HUDEP-2 (cell line): Measurements from ENCODE around the gene PTS.

Experiments used
- DNase-seq, 76 experiments: peaks; one replicate each; lab custom pipeline; 2025; ENCODE audit not compliant: unreplicated experiment in 76 of 76; lab: John Stamatoyannopoulos, UW

Gene PTS

GRCh38 chr11:112221274-112221835, 4.9 kb upstream of the PTS start:
- no peak for DNase-seq

DNA sequence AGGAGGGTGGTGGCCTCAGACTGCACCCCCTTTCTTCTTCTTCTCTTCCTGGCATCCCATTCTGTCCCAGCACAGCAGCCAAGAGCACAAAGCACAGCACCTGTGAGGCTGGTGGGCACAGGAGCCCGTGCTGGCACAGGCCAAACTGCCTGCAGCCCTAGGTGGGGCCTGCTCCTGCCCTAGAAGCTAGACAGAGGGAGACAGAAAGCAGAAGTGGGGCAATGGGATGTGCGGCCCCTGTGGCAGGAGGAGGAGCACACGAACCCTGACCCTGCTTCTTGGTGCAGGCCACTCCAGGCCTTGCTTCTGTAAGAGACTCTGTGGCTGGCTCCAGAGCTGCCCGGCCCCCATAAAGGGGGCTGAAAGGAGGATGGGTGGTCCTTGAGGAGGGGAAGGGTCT, 3.9 kb upstream of the PTS start:
- DNase-seq, result no peak

DNA sequence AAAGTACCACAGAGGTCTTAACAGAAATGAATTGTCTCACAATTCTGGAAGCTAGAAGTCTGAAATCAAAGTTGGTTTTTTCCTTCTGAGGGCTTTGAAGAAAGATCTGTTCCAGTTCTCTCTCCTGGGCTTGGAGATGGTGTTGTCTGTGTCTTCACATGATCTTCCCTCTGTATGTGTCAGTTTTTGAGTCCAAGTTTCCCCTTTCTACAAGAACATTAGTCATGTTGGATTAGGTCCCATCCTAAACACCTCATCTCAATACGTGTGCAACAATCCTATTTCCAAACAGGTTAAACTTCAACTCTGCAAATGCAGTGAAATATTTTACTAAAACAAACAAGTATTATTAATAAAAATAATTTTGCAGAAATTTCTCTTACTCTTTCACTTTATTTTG, 3.1 kb upstream of the PTS start:
- no peak for DNase-seq

DNA sequence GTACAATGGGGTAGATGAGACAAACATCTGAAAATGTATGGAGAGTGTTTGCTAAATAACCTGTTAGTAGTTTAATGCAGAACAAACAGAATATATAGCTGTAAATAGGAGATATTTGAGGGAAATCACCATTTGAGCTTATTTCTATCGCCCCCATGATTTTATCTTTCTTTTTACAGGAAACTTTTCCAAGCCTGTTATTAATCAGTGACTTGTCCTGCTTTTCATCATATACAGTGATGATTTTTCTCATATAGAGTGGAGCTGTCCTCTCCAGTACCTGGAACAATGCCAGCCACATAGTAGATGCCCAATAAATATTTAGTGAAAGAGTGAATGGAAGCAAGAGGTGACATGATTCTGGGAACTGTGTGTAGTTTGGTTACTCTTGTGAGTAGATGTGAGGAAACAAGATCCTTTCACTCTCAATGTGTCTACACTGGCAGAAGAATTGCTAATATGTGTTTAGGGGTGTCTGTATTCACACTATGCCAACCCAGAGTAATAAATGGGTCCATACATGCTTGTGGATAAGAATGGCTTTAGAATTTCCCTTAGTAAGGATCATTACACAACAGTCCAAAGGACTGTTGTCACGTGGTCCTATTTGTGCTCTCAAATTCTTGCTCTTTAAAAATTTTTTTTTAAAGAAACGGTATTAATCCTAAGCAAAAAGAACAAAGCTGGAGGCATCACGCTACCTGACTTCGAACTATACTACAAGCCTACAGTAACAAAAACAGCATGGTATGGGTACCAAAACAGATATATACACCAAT, 2.3 kb upstream of the PTS start:
- DNase-seq, result no peak

DNA sequence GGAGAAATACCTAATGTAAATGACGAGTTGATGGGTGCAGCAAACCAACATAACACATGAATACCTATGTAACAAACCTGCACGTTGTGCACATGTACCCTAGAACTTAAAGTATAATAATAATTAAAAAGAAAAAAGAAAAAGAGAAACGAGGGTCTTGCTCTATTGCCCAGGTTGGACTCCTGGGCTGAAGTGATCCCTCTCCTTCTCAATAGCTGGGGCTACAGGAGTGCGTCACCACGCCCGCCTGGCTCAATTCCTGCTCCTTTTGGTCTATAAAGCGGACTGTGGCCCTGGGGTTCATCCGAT, 521 bp upstream of the PTS start:
- DNase-seq, result no peak

GRCh38 chr11:112226831-112227401, 688 bp downstream of the PTS start:
- peak in 1 of 76 experiments; percentile 36 for DNase-seq

- no peak for DNase-seq
Measured at GRCh38 chr11:112227471-112227870, 1.2 kb downstream of the PTS start.

- DNase-seq, result no peak
Measured at GRCh38 chr11:112228706-112229105, 2.5 kb downstream of the PTS start.

DNA sequence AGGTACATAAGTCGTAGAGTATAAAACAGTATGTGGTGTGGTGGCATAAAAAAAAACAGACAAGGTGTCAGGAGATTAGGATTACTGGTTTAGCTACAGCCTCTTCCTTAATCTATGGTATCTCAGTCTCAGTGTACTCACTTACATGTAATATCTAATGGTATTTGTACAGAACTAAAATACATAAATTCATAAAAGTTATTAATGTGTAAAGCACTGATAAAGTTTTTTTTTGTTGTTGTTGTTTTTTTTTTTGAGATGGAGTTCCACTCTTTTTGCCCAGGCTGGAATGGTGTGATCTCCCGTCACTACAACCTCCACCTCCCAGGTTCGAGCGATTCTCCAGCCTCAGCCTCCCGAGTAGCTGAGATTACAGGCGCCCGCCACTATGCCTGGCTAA, 2.9 kb downstream of the PTS start:
- no peak for DNase-seq

GRCh38 chr11:112229746-112230433, 3.7 kb downstream of the PTS start:
- no peak for DNase-seq

DNA sequence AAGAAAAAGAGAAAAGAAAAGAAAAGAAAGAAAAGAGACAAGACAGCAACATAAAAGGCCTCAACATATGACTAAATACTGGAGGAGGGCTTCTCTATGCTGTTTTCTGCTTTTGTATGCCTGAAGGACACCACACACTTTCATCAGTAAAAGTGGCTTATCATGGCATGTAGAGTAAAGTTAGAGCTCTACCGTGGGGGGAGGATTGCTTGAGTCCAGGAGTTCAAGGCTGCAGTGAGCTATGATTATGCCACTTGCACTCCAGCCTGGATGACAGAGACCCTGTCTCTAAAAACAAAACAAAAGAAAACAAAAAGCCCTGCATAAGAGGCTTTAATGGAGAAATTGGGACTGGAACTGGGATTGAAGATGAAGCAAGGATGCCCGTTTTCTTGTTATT, 5.7 kb downstream of the PTS start:
- no peak for DNase-seq

DNA sequence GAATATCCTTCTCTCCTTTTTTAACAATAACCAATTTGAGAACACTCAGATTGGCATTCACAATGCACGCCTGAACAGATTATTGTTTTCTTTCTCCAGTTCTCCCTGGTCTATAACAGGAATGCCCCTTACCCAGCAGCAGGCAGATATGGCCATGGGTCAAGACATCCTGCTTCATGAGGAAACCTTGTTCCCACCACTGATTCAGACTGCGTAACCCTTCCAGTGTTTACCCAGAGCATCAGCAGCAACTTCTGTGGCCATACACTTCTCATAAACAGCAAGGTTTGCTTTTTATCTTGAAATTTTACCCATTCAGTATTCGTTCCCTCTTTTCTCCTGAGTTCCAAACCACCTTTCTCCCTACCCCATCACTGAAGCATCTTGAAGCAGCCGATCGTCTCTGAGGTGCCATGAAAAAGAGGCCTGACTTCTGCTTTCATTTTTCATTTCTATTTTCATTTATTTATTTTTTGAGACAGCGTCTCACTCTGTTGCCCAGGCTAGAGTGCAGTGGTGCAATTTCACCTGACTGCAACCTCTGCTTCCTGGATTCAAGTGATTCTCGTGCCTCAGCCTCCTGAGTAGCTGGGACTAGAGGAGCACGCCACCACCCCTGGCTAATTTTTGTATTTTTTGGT, 9.6 kb downstream of the PTS start:
- no peak for DNase-seq

DNA sequence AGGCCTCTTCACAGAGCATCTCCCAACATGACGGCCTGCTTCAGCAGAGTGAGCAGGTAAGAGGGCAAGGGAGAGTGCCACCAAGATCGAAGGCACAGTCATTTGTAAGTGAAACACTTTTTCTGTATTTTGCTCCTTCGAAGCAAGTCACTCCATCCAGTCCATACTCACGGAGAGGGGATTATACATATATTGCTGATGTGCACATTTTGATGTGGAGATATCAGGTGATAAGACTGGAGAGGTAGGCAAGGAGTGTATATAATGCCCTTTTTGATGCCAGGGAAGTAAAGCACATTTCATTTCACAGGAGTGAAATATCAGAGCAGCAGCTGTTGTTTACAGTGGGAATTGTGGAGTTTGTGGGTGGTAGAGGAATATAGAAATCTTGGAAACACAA, 11.2 kb downstream of the PTS start:
- DNase-seq, result no peak

- no peak for DNase-seq
Measured at GRCh38 chr11:112238041-112238440, 11.8 kb downstream of the PTS start.

DNA sequence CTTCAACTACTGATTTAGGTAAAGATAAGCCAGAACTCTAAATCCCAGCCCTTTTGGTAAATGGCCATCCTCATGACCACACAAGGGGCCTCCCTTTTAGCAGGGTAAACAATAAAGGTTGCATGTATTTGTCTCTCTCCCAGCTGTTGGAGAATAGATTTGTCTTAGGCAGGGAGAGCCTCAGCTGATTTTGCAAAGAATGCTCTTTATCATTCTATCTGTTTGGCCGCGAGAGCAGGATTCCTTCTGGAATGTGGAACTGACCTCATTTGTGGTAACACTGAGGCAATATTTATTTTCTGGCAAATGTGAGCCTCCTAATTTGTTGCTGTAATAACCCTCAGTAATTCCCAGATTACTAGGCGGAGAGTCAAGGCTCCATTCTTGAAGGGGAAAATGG, 15.3 kb downstream of the PTS start:
- DNase-seq, result no peak

GRCh38 chr11:112247201-112247600, 21.0 kb downstream of the PTS start:
- DNase-seq, result no peak

DNA sequence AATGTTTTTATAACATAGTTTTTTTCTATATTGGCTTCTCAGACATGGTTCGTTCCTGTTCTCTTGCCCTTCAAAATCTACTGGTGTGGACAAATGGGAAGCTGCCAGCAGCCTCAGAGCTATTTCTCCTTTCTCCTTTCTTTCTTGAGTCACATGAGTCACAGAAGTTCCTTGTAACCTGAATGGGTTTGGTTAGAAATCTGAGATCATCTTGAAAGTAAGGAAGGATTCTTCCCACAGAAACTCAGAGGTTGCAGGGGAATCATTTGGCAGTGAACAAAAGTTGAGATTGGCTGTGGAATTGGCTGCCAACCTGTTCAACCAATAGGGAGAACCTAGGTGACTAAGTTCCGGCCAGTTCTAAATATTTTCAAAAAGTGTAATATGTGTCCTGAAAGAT, 22.0 kb downstream of the PTS start:
- DNase-seq, result no peak

- DNase-seq, result no peak
Measured at GRCh38 chr11:112249871-112250610, 23.8 kb downstream of the PTS start.

GRCh38 chr11:112253605-112254242, 27.5 kb downstream of the PTS start:
- no peak for DNase-seq

GRCh38 chr11:112255067-112255720, 29.0 kb downstream of the PTS start:
- no peak for DNase-seq
